PC-3 (cell line): ENCODE measurements around the gene GABARAP. TPM values are rescaled to one million over a fixed set of nuclear protein-coding genes. Genes with fewer than 3 reads are reported as not detected.
A peak's percentile ranks its signal among the peaks of the same experiment; 100 is the strongest.

ENCODE experiments used
- ATAC-seq: fragments of 200-7000 bp; cut with Tn5 transposase; 2 replicates; pipeline ENCODE4 v1.9.1; 2020; ENCODE audit warnings: mild to moderate bottlenecking, moderate library complexity
- BruUV-seq: library from RNA; stranded (reverse); fragments of 400-500 nt; replicated peaks from 2 replicates; lab custom pipeline; 2021; lab: Mats Ljungman, UMichigan
- CTCF ChIA-PET: fragments of 300-600 bp; sonication (Branson Sonifier 250); formaldehyde crosslinking; loops from one replicate; lab custom pipeline; 2022; ENCODE audit warnings: antibody characterized with exemption; lab: Charles Lee
- POLR2A ChIA-PET: fragments of 300-600 bp; sonication (Branson Sonifier 250); formaldehyde crosslinking; loops from one replicate; lab custom pipeline; 2022; ENCODE audit warnings: antibody characterized with exemption; ENCODE audit not compliant: unreplicated experiment; lab: Charles Lee
- DNase-seq: peaks from one replicate; pipeline ENCODE4 v3.0.0-alpha.2; 2015
- H2AFZ ChIP-seq: fragments of 300-600 bp; sonication (generic); 2 replicates; pipeline ENCODE4 v1.6.0; 2016; ENCODE audit warnings: antibody characterized with exemption, low read length
- H3F3A ChIP-seq: fragments of 300-600 bp; sonication (generic); one replicate; pipeline ENCODE4 v1.6.0; 2017; ENCODE audit warnings: antibody characterized with exemption, low read length, control low read depth, mild to moderate bottlenecking; ENCODE audit not compliant: unreplicated experiment
- H3K27ac ChIP-seq: fragments of 300-600 bp; sonication (generic); 2 replicates; pipeline ENCODE4 v1.5.1; 2016; ENCODE audit warnings: mild to moderate bottlenecking, low read length
- H3K27me3 ChIP-seq: fragments of 300-600 bp; sonication (generic); 2 replicates; pipeline ENCODE4 v1.6.1; 2016; ENCODE audit warnings: low read length, mixed read lengths
- H3K36me3 ChIP-seq: fragments of 300-600 bp; sonication (generic); 2 replicates; pipeline ENCODE4 v1.6.1; 2016; ENCODE audit warnings: low read depth, mixed run types, low read length, mixed read lengths
- H3K4me1 ChIP-seq: fragments of 300-600 bp; sonication (generic); 2 replicates; pipeline ENCODE4 v1.5.1; 2016; ENCODE audit warnings: low read length; ENCODE audit not compliant: insufficient read depth
- H3K4me2 ChIP-seq: fragments of 300-600 bp; sonication (generic); 2 replicates; pipeline ENCODE4 v1.6.0; 2016; ENCODE audit warnings: low read length
- H3K4me3 ChIP-seq: fragments of 300-600 bp; sonication (generic); 2 replicates; pipeline ENCODE4 v1.5.1; 2016; ENCODE audit warnings: mild to moderate bottlenecking, low read length, mixed read lengths
- H3K79me2 ChIP-seq: fragments of 300-600 bp; sonication (generic); 2 replicates; pipeline ENCODE4 v1.6.1; 2017; ENCODE audit warnings: low read length, mixed read lengths
- H3K9ac ChIP-seq: fragments of 300-600 bp; sonication (generic); 2 replicates; pipeline ENCODE4 v1.6.0; 2016; ENCODE audit warnings: mild to moderate bottlenecking, low read length
- H3K9me2 ChIP-seq: fragments of 300-600 bp; sonication (generic); replicated peaks from 2 replicates; pipeline ENCODE4 v1.6.1; 2016; ENCODE audit warnings: mixed run types, low read length, mixed read lengths
- H3K9me3 ChIP-seq: fragments of 300-600 bp; sonication (generic); 2 replicates; pipeline ENCODE4 v1.6.1; 2016; ENCODE audit warnings: low read length, mixed read lengths
- H4K20me1 ChIP-seq: fragments of 300-600 bp; sonication (generic); 2 replicates; pipeline ENCODE4 v1.6.1; 2016; ENCODE audit warnings: low read length, mixed read lengths
- EZH2 ChIP-seq: fragments of 300-600 bp; sonication (generic); IDR thresholded peaks from one replicate; pipeline ENCODE4 v1.6.1; 2017; ENCODE audit warnings: antibody characterized with exemption, mild to moderate bottlenecking, low read length; ENCODE audit not compliant: unreplicated experiment
- EZH2phosphoT487 ChIP-seq: fragments of 300-600 bp; sonication (generic); IDR thresholded peaks from 2 replicates; pipeline ENCODE4 v1.6.1; 2018; ENCODE audit warnings: mild to moderate bottlenecking, antibody characterized with exemption, low read length, borderline replicate concordance
- intact Hi-C: fragments of 100-400 bp; cut with micrococcal nuclease; formaldehyde crosslinking; loops from 2 replicates; pipeline ENCODE4 v1.9.0; 2023
- total RNA-seq: library from RNA; depleted of rRNA; stranded (reverse); fragments of >200 nt; gene quantifications from 2 replicates; pipeline ENCODE4 v1.2.3, GENCODE V29; 2014
- TF ChIP-seq, protein P1 (sequence below): fragments of 300-600 bp; sonication (generic); conservative IDR thresholded peaks from 2 replicates; pipeline ENCODE4 v1.5.1; 2017; ENCODE audit warnings: antibody characterized with exemption, low read depth, mild to moderate bottlenecking, low read length

Gene GABARAP
- total RNA-seq, 1 experiment from 2014 or later, result 103 TPM

DNA sequence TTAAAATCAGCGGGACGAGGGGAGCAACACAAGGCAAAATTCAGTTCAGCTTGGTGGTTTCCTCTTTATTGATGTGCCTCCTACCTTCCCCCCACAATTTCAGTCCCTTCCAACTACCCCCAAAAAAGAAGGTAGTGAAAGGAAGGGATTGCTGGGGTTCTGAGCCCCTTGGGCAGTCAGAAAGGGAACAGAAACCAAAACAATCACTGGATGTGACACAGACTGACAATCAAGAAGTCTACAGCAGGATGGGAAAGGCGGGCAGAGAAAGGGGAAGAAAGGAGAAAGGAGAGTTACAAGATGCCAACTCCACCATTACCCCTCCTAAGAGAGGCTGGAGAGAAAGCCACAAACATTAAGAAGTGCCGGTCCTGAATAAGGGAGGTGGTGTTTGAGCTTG lies 1.9 kb downstream of the GABARAP start:
- Histone ChIP-seq H3K9me3 (no peaks in the 10 kb centered on the region), H2AFZ (no peak overlapping the region), H3K4me1 (peaks cover 31% of the 10 kb centered on the region), H3K36me3 (peaks cover 13% of the 10 kb centered on the region; the same call in 1 of the 2 replicates), H3K79me2 (peaks cover 54% of the 10 kb centered on the region), H4K20me1 (no peaks in the 10 kb centered on the region), H3K9me2 (no peaks in the 10 kb centered on the region), H3K4me3 (peak overlapping the region; percentile 86), H3K4me2 (peak overlapping the region; percentile 99), H3F3A (peaks cover 6% of the 10 kb centered on the region), H3K9ac (0 out of 2 replicates have a peak overlapping the region, but pooled peaks have one; percentile 23), H3K27me3 (no peaks in the 10 kb centered on the region), H3K27ac (no peak overlapping the region)
- ChIA-PET POLR2A (no interaction called here), CTCF (no interaction called here)
- no peak for TF ChIP-seq EZH2phosphoT487
- TF ChIP-seq, protein P1, sequence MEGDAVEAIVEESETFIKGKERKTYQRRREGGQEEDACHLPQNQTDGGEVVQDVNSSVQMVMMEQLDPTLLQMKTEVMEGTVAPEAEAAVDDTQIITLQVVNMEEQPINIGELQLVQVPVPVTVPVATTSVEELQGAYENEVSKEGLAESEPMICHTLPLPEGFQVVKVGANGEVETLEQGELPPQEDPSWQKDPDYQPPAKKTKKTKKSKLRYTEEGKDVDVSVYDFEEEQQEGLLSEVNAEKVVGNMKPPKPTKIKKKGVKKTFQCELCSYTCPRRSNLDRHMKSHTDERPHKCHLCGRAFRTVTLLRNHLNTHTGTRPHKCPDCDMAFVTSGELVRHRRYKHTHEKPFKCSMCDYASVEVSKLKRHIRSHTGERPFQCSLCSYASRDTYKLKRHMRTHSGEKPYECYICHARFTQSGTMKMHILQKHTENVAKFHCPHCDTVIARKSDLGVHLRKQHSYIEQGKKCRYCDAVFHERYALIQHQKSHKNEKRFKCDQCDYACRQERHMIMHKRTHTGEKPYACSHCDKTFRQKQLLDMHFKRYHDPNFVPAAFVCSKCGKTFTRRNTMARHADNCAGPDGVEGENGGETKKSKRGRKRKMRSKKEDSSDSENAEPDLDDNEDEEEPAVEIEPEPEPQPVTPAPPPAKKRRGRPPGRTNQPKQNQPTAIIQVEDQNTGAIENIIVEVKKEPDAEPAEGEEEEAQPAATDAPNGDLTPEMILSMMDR, result no peak
- TF ChIP-seq EZH2, result no peak
- DNase-seq, result no peak
- no TSS peak for BruUV-seq
- no peak for ATAC-seq
- intact Hi-C loops, result loop anchor here (5.0 kb wide), 1 partner anchor 67 kb away; the partner anchor contains the start of gene EIF5A

DNA sequence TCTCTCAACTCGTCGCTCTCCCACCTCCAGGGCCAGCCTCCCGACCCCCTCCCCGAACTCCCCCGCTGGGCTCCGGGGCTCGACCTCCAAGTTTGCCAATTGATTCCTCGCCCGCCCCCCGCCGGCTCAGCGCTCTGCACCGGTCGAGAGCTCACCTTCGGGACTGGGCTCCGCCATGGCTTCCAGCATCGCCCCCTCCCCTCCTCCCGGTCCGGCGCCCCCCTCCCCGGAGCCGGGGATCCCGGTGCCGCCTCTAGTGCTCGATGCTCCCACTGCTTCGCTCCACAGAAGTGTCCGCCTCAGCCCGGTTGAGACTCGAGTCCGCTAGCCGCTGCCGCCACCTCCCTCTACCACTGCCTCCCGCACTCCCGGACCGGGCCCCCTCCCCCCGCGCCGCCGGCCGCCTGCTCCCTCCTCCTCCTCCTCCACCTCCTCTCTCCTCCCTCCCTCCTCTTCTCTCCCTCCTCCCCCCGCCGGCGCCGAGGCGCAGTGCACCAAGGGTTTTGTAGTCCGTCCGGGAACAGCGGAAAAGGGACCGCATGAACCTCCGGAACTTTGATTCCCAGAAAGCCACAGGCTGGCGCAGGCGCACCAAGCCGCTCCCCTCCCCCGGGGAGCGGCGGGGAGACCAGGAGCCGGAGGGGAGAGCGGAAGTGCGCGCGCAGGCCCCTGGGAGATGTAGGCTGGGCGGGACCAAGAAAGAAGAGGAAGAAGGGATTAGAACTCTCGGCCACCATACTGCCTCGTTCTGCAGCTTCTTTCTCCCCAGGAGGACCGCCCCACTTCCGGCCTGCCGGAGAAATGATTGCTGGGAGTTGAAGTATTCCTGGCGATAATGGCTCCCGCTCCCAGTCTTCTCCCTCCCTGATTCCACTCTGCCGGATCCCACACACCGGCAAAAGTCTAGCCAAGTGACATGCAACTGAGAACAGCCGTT lies 2.9 kb downstream of the GABARAP start, which contains the start of gene PHF23:
Gene PHF23 (minus strand): TSS at position 367 of the 937 bp plus-strand sequence. CDS start 178 bp downstream, at position 189.
- Histone ChIP-seq H3K27me3 (no peaks in the 10 kb centered on the region), H3K36me3 (peaks cover 13% of the 10 kb centered on the region; the same call in 1 of the 2 replicates), H3K9me2 (no peaks in the 10 kb centered on the region), H3K9me3 (no peaks in the 10 kb centered on the region), H2AFZ (peak within 1 kb of the TSS; percentile 50; the same call in 1 of the 2 replicates), H4K20me1 (no peaks in the 10 kb centered on the region), H3F3A (peaks cover 8% of the 10 kb centered on the region), H3K9ac (peak within 1 kb of the TSS; percentile 91), H3K4me1 (peaks cover 40% of the 10 kb centered on the region), H3K27ac (peak within 1 kb of the TSS; percentile 32; the same call in 1 of the 2 replicates), H3K79me2 (peaks cover 54% of the 10 kb centered on the region), H3K4me2 (peak within 1 kb of the TSS; percentile 99), H3K4me3 (peak within 1 kb of the TSS; percentile 96)
- ATAC-seq, result peak; percentile 52
- ChIA-PET CTCF (interaction anchor here (0.6 kb wide), 1 partner anchor 193 kb away, joined by 4 read pairs; no protein-coding TSS in a partner anchor), POLR2A (no interaction called here)
- intact Hi-C loops, result loop anchor here (5.0 kb wide), 1 partner anchor 68 kb away; the partner anchor contains the start of gene EIF5A
- BruUV-seq, result no TSS peak
- peak; percentile 98 for DNase-seq
- TF ChIP-seq, protein P1, result no peak
- TF ChIP-seq EZH2 (no peak), EZH2phosphoT487 (no peak)
